Measurements from ENCODE around the gene JAGN1. TPM values are rescaled to one million over a fixed set of nuclear protein-coding genes. Genes with fewer than 3 reads are reported as not detected.

The JAGN1 gene
- total and polyA plus RNA-seq, 9 of the 15 experiments (the other 6 are each of a cell fraction or from before 2014, with no cell fraction given), result 31.6 to 77.8 (median 40.3) TPM

DNA sequence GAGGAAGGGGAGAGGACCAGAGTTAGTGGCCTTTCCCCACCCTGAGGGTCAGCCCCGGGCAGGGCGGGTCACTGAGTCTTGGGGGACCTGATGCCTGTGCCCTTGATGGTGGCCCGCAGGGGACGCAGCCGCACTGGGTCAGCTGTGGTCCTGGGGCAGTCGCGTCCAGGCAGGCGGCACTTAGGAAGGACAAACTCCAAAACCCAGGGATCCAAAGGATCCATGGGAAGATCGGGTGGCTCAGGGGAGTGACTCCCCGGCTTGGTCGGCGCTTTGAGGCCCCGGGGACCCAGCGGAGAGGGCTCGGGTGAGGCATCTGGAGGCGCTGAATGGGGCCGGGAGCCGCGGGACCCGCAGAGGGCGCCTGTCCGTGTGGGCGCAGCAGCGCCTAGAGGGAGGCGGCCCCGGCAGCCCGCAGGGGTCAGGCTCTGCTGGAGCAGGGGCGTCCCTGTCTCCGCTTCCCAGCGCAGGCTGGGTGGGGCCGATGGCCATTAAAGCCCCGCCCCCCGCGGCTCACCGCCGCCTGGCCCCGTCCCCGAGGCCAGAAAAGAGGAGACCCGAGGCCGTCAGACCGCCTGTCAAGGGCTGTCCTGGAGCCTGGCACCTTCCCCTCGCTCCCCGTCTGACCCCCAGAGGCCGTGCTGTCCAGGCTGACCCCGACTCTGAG, 27.9 kb upstream of the JAGN1 start (continued):
- TF ChIP-seq MGA (IDR thresholded peaks at IDR 0.05), result peak; percentile 77
- peak; percentile 75 for TF ChIP-seq NEUROD1 (IDR thresholded peaks at IDR 0.05; ENCODE audit: borderline replicate concordance, low read depth, low read length, partially characterized antibody)

Measured in K562 (cell line).